NCI-H1105 treated with DMSO at 0.1 percent for 48 hours (cell line): ENCODE data around the gene HSPB6.
"Not testable (repeated sequence)": the region's sequence is repeated elsewhere in the genome, so short reads cannot be mapped to it uniquely, and the experiment has no call there.

Source experiments
- DNase-seq: peaks from one replicate; lab custom pipeline; 2025; lab: John Stamatoyannopoulos, UW

Gene HSPB6

GRCh38 chr19:35786299-35787160 is 29.7 kb upstream of the HSPB6 start:
- no peak for DNase-seq

GRCh38 chr19:35785339-35785627 is 28.5 kb upstream of the HSPB6 start:
- no peak for DNase-seq

GRCh38 chr19:35784503-35785338 is 27.9 kb upstream of the HSPB6 start:
- no peak for DNase-seq

GRCh38 chr19:35783469-35784434 is 26.9 kb upstream of the HSPB6 start:
- no peak for DNase-seq

GRCh38 chr19:35782589-35782988 is 25.8 kb upstream of the HSPB6 start:
- no peak for DNase-seq

GRCh38 chr19:35781650-35782049 is 24.8 kb upstream of the HSPB6 start:
- no peak for DNase-seq

GRCh38 chr19:35780717-35781116 is 23.9 kb upstream of the HSPB6 start:
- DNase-seq, result no peak

- no peak for DNase-seq
Observed at GRCh38 chr19:35780058-35780457, 23.2 kb upstream of the HSPB6 start.

- no peak for DNase-seq
Observed at GRCh38 chr19:35779033-35779432, 22.2 kb upstream of the HSPB6 start.

GRCh38 chr19:35777961-35778360 is 21.1 kb upstream of the HSPB6 start:
- no peak for DNase-seq

- DNase-seq, result no peak
Observed at GRCh38 chr19:35777086-35777841, 20.4 kb upstream of the HSPB6 start.

GRCh38 chr19:35776102-35776788 is 19.4 kb upstream of the HSPB6 start:
- no peak for DNase-seq

- peak; percentile 98 for DNase-seq
Observed at GRCh38 chr19:35775298-35776101, 18.7 kb upstream of the HSPB6 start, which contains the start of gene ARHGAP33. Gene ARHGAP33, plus strand, starts transcription at chr19:35775564. Its CDS starts 95 bp downstream, at chr19:35775659.

GRCh38 chr19:35775046-35775297 is 18.1 kb upstream of the HSPB6 start:
- DNase-seq, result no peak

- peak; percentile 42 for DNase-seq
Observed at GRCh38 chr19:35774274-35775045, 17.6 kb upstream of the HSPB6 start.

- no peak for DNase-seq
Observed at GRCh38 chr19:35773020-35773806, 16.4 kb upstream of the HSPB6 start.

- DNase-seq, result not testable (repeated sequence)
Observed at GRCh38 chr19:35772362-35772761, 15.5 kb upstream of the HSPB6 start.

GRCh38 chr19:35768082-35768421 is 11.2 kb upstream of the HSPB6 start:
- DNase-seq, result no peak
